Effector CD8-positive, alpha-beta T cell (primary cell): Measurements from ENCODE around the gene MYH13.
"Not testable (repeated sequence)": the region's sequence is repeated elsewhere in the genome, so short reads cannot be mapped to it uniquely, and the experiment has no call there.

Source experiments
- DNase-seq: peaks from one replicate; lab custom pipeline; 2025; lab: John Stamatoyannopoulos, UW

MYH13 gene

DNA sequence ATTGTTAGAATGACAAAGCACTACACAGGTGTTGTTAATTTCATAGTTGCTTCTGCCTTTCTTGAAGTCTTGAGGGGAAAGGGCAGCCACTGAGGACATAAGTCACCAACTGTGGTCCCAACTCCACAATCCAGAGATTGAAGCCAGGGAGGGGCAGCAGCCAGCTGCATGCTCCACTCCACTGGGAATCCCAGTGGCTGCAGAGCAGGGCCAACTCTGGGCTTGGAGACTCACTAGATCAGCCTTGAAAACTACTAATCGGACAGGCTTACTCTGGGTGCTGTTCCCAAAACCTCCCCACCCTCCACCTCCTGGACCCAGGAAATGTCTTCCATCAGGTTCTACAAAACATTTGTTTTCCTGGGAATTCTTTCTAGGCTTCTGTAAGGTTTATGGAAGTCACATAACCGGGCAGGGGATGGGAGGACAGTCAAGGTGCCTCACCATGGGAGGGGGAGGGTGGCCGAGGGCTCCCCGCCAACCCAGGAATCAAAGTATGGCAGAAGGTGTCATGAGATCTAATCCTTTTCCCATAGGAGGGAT lies 68.0 kb downstream of the MYH13 start:
- no peak for DNase-seq

DNA sequence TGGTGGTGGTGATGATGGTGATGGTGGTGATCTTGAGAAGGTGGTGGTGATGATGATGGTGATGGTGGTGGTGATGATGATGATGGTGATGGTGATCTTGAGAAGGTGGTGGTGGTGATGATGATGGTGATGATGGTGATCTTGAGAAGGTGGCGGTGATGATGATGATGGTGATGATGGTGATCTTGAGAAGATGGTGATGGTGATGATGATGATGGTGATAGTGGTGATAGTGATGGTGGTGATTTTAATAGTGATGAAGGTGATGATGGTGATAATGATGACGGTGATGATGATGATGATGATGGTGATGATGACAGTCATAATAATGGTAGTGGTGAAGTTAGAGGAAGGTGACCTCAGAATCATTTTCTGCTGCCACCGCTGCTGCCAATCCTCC lies 75.1 kb downstream of the MYH13 start:
- DNase-seq = no peak

DNA sequence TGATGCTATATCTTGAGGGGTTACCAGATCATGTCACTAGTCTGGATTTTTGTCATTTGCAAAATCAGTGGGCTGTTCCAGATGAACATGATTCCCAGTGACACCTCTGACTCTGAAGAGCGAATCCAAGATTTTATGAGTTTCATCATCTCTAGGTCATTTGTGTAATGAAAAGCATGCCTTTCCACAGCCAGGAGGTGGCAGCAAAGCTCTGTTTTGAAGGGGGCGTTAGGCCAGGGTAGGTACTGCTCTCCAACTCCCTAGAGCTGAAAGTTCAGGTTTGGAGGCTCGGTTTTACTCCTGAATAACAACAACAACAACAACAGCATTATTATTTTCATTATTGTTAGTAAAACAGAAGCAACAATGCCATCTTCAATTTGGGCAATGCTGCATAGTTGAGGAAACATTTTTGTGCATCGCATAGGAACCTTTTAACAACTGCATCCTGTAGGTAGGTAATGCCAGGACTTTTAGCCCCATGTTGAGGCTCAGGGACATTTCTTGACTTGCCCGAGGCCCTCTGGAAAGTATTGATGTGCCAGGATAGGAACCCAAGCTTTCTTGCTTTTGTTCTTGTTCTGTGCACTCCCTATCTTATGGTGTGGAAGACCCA lies 77.0 kb downstream of the MYH13 start:
- no peak for DNase-seq

DNA sequence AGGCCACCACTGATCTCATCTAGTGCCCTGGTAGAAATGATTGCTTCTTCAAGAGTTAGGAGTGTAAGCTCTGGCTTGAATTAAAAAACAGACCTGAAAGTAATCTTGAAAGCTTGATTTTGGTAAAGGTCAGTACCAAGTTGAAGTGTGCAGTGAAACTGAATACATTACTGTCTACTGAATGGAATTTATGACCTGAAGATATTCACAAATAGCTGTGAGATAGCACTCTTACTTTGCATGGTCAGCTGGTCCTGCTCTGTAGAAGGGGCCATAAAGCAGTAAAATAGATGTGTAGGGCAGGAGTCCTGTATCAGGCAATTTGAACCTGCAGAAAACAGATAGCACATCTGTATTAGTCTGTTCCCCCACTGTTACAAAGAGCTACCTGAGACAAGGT lies 78.6 kb downstream of the MYH13 start:
- no peak for DNase-seq

DNA sequence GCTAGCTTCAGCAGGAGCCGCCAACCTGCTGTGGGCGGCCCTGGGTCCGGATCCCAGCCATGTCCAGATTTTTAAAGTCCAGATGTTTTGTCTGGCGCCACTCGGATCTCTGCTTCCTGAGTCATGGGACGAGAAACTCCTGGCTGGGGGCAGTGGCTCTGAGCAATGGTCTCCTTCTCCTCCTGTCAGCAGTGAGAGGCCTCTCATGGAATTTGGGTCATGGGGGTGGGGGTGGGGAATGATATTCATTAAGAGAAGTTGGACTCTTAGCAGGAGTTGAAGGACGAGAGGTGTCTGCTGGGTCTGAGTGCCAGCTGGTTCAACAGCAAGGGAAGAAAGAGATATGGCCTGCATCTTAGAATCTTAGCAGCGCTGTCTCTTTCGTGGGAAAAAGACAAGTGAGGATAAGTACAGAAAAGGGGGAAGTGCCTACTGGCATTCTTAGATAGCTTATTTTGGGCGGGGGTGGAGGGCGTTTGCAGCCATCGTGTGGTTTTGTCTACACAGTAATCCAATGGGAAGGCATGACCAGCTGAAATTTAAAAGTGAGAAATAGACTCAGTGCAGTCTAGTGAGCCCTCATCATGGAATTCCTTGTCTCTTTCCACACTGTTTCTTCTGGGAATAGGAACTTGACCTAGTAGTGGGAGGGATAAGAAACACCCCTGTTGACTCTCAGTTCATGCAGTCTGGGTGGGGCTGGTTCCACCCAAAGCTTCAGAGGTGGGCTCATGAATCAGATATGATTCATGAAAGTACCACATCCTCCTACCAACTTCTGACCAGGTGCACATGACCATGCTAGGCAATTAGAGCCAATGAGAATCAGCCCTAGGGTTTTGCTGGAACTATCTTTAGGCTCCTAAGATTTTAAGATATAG lies 80.5 kb downstream of the MYH13 start:
- no peak for DNase-seq

DNA sequence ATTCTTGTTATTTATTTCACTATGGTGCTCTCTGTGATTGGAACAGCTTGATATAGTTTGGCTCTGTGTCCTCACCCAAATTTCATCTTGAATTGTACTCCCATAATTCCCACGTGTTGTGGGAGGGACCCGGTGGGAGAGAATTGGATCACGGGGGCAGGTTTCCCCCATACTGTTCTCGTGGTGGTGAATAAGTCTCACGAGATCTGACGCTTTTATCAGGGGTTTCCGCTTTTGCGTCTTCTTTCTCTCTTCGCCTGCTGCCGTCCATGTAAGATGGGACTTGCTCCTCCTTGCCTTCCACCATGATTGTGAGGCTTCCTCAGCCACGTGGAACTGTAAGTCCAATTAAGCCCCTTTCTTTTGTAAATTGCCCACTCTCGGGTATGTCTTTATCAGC lies 81.2 kb downstream of the MYH13 start:
- not testable (repeated sequence) for DNase-seq

DNA sequence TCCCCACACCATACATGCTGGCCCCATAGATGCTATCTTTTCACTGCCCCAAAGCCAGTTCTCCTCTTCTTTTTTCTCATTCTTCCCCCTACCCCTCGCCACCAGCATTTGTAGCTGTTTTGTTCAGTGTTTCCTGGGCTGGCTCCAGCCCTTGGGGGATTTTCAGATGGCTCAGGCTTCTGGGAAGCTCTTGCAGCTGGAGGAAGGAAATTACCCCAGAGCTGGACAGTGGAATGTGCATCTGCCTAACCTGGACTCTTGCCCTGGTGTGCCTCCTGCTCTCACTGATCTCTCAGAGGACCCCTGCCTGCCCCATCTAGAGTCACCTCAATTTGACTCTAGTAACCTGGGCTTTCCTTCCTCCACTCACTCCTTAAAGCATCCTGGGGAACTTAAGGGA lies 82.8 kb downstream of the MYH13 start:
- DNase-seq = no peak

DNA sequence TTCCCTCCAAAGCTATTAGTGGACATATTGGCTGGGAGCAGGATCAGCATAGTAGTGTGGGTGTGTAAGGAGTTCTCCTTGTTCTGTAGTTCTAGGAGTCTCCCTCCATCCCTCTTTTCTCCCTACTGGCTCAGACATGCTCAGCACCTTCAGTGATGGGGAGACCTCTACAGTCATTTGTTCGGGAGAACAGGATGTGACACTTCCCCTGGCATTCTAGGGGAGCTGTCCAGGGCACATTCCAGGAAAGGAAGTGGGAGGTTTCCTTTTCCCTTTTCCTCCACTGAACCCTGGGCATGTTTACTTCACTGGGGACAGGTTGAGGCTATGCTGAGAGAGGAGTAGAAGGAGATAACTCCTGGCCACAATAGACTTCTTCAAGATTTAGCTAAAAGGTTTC lies 86.5 kb downstream of the MYH13 start:
- no peak for DNase-seq

DNA sequence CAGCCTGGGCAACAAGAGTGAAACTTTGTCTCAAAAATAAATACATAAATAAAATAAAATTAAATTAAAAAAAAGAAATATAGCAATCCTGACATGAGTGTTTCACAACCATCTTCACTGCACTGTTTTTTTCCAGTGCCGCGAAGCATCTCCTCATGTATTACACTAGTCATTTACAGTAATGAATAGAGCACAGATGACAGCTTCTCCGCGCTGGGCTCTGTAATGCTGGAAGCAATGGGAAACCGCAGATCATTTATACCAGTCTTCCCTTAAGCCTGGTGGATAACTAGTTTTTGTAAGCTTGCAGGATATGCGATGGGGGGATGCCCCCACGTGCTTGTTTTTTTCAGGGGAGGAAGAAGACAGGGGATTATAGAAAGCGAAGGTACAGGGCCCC lies 86.9 kb downstream of the MYH13 start:
- DNase-seq = no peak

DNA sequence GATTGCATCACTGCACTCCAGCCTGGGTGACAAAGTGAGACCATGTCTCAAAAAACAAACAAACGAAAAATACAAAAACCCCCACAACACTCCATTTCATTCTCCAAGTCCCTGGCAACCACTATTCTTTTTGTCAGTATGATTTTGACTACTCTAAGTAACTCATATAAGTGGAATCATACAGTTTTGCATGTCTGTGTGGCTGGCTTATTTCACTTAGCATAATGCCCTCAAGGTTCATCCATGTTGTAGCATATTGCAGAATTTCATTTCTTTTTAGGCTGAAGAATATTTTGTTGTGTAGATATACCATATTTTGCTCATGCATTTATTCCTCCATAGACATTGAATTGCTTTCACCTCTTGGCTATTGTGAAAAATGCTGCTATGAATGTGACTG lies 92.7 kb downstream of the MYH13 start:
- DNase-seq = no peak

DNA sequence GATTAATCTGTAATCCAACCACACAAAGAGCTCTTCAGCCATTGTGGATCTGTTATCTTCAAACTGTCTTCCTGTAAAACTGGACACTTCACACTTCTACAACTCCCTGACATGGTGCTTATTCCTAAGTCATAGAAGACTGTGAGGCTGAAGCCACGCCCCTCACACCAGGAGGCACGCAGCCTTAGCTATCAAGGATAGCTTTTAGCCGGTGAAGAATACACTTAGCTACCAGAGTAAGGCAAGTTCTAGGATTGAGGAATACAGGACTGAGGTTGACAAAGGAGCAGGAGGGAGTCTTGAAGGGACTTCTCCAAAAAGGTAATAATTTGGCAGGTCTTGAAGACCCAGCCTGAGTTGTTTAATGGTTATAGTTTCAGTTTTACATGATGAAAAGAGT lies 94.6 kb downstream of the MYH13 start:
- no peak for DNase-seq

DNA sequence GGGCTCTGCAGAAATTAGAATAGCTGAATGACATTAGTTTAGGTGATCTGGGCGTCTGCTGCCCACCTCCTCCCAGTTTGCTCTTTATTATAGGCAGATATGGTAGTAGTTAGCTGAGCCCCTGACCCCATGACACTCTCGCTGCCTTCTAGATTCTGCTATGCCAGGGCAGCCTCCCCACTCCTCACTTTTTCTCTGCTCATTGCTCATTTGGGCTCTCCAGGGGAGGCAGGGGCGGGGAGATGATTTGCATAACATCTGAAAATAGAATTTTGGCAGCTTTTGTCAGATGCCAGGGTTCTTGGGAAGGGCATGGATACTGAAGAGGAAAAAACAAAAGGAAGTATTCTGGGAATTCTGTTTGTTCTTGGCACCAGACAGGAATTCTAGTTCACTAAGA lies 96.4 kb downstream of the MYH13 start:
- no peak for DNase-seq

DNA sequence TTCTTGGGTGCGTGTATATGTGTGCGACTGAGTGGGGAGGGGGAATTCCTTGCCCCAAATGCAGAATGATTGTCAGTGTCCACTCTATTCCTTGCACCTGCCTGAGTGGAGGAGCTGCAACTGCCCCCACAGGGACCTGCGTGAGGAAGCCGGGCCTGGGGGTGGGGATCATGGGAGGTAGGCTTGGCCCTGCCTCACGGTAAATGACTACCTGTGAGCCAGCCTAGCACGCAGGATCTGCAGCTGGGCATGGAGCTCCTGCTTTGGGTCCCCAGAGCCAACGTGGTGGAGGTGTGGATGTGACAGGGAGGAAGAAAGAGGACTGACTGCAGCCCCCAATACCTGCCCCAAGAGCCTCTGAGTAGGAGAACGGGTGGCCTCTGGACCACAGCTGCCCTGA lies 97.4 kb downstream of the MYH13 start:
- no peak for DNase-seq

DNA sequence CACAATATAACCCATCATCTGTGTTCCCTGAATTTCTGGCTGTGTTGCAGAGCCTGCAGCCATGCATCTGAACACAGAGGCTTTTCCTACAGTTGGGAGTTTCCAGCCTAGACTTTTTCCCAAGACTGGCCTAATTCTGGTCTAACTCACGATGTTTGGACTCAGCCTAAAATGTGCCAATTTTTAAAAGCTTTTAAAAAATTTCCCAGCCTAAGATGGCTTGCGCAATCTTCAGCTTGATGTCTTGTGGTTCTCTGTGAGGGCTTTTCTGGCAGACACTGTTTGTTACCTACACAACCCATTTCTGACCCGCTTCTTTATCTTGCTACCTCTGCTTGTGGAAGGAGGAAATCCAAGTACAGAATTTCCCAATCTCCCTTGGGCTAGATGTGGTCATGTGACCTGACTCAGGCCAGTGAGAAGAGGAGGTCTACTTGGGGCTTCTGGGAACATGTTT lies 101.7 kb downstream of the MYH13 start:
- DNase-seq = no peak

DNA sequence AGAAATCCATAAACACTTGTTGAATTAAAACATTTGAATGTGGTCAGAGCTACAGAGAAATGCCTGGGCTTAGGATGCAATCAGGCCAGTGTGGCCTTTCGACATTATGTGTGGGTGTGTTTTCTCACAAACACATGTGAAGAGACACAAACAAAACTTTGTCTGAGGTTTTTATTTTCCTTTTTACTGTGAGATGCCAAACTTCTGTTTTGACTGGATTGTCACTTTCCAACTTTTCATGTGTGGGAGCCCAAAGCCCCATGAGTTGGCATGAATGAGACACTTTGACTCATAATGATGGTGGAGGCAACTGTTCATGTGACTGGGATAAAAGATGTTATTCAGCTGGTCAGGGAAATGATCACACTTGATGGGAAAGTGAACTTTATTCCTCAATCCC lies 102.5 kb downstream of the MYH13 start:
- DNase-seq = no peak

DNA sequence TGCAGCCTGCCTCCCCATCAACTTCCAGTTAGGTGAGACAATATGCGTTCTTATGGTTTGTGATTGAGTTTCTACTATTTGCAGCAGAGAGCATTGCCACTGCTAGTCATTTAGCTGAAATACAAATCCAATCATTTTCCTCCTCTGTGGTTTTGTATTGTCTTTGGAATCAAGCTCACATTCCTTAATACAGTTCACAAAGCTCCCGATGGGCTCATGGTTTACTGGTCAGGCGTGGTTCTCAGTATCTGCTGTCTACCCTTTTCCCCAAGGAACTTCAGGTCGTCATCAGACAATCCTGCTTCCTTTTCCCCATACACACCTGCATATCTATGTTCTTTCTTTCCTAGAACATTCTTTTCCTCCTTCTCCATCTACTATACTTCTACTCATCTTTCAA lies 104.8 kb downstream of the MYH13 start:
- DNase-seq = no peak

DNA sequence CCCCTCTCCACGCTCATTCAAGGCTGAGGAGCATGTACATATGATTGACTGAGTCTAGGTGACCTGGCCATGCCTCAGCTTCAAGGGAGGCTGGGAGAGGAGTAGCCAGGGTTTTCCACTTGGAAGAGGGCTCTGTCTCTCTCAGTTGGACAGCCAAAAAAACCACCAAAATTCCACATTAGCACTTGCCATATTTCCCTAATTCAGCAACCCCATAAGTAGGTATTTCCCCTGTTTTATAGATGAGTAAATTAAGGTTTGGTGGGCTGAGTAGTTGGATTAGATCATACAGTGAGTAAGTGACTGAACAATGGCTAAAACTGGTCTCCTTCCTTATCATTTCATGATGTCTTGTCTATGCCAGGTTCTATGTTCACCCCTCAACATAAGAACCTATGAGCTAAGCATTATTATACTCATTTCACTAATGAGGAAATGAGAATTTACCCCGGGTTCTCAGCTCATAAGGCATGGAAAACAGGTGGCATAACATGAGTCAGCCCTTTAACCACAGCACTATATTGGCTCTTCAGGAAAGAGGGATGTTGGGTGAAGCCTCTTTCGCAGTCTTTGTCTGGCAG lies 106.4 kb downstream of the MYH13 start:
- no peak for DNase-seq

DNA sequence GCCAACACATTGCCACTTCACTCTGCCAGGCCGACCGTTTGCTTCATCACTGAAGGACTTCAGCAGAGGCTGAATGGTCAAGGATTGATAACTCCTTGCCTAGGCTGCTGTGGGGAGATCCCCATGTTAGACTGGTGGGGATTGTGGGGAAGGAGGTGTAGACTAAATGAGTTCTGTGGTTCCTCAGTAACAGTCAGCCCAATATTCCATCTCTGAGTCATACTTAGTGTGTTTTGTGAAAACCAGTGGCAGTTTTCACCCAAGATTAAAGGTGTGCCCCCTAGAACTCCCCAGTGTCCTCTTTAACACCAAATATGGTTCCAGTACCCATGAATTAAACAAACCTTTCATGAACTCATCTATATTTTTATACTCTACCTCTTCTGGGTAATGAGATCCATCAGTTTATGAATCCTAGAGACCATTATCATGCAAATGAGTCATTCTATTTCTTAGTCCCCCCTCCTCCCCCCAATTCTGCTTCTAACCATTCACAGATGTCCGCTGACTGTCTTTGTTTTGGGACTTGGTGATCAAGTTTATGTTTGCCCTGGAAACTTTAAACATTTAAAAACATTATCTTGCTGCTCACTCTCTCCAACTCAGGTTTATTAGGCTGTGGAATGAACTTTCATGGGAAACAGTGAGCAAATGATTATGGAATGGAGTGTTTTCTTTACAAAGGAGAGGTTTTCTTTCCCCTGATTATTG lies 107.6 kb downstream of the MYH13 start:
- DNase-seq = no peak

DNA sequence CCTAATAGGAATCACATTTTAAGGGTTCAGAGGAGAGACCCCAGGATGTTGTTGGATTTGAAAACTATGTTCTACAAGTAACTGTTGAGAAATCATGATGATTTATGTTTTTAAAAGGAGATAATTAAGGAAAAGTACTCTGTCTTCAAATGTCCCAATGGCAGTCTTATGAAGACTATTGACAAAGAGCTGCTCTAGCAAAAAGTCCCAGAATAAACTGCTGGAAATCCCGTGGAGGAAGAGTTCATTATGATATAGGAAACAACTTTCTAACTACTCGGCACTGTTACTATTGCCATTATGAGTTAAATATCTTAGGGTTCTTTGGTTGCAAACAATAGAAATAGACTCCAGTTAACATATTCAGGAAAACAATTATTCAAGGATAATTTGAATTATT lies 108.8 kb downstream of the MYH13 start:
- no peak for DNase-seq

DNA sequence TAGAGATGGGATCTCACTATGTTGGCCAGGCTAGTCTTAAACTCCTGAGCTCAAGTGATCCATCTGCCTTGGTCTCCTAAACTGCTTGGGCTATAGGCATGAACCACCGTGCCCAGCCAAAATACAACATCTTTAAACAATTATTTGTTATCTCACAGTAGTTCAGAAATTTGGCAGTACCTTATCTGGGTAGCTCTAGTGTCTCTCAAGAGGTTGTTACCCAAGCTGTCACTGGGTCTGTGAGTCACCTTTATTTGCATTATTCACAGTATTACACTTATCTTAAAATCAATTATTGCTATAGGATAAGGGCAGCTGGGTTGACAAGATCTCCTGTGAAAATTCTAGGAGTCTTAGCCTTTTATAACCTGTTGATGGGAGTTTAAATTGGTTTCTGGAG lies 110.4 kb downstream of the MYH13 start:
- no peak for DNase-seq

DNA sequence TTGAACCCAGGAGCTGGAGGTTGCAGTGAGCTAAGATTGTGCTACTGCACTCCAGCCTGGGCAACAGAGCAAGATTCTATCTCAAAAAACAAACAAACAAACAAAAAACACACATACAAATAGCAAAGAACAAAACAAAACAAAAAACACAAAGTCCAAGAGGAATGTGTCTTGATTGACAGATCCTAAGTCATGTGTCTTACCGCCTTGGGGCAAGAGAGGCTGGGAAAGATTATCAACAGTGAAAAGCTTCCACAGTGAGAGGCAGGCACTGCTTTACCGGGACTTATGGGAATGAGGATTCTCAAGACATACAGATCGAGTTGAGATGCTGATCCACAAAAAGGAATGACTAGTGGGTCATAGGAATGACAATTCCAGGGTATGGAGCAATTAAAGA lies 111.7 kb downstream of the MYH13 start:
- no peak for DNase-seq

DNA sequence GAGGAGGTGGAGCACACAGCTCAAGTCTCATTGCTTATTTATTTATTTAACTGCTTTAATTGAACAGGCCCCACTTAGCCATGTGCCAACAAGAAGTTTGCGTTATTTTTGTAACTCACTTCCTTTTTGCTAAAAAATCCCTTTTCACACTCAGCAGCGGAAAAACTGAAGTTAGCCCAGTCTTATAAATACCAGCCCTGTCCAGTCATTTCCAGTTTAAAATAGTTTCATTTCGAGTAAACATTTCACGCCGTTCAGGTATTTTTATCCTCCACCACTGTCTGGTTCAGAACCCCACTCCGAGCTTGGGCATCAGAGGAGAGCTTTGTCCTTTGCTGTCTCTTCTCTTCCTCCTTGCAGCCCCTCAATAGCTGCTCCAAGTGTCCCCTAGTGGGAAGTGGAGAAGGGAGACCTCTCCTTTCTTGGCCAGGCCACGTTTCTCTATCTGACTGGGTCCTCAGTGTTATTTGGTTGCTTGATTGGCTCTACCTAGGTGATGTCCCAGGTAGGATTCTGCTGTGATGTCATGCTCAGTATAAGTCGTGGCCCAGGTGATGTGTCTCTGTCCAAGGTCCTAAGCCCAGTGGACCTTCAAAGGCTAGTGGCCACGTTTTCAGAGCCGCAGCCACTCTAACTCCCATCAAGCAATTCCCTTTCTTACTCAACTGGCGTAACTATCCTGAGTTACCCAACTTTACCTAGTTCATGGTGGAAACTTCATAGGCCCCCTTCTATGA lies 121.4 kb downstream of the MYH13 start:
- no peak for DNase-seq
